Fibroblast of skin of back (primary cell): ENCODE measurements around the gene TTLL13. TPM values are rescaled to one million over a fixed set of nuclear protein-coding genes. Genes with fewer than 3 reads are reported as not detected.
A peak's percentile ranks its signal among the peaks of the same experiment; 100 is the strongest.

Source experiments
- DNase-seq: peaks from one replicate; pipeline ENCODE4 v3.0.0-alpha.2; 2013
- polyA plus RNA-seq, 2 experiments: library from polyadenylated mRNA; unstranded; fragments of 120-200 nt; gene quantifications; one replicate each; pipeline ENCODE4 v1.2.1, GENCODE V29; 2013; ENCODE audit not compliant: insufficient read length in 2 of 2

TTLL13 gene, protein sequence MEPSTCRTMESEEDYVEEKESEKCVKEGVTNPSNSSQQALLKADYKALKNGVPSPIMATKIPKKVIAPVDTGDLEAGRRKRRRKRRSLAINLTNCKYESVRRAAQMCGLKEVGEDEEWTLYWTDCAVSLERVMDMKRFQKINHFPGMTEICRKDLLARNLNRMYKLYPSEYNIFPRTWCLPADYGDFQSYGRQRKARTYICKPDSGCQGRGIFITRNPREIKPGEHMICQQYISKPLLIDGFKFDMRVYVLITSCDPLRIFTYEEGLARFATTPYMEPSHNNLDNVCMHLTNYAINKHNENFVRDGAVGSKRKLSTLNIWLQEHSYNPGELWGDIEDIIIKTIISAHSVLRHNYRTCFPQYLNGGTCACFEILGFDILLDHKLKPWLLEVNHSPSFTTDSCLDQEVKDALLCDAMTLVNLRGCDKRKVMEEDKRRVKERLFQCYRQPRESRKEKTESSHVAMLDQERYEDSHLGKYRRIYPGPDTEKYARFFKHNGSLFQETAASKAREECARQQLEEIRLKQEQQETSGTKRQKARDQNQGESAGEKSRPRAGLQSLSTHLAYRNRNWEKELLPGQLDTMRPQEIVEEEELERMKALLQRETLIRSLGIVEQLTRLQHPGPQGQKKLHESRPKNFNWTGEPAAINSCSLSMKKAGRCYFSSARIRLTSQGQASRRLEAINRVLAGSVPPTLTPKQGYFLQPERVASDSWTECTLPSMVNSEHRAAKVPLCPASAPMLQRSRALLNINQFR
- polyA plus RNA-seq (2013, experiment 1 of 2; ENCODE audit: insufficient read length): not detected
- polyA plus RNA-seq (2013, experiment 2 of 2; ENCODE audit: insufficient read length): not detected

DNA sequence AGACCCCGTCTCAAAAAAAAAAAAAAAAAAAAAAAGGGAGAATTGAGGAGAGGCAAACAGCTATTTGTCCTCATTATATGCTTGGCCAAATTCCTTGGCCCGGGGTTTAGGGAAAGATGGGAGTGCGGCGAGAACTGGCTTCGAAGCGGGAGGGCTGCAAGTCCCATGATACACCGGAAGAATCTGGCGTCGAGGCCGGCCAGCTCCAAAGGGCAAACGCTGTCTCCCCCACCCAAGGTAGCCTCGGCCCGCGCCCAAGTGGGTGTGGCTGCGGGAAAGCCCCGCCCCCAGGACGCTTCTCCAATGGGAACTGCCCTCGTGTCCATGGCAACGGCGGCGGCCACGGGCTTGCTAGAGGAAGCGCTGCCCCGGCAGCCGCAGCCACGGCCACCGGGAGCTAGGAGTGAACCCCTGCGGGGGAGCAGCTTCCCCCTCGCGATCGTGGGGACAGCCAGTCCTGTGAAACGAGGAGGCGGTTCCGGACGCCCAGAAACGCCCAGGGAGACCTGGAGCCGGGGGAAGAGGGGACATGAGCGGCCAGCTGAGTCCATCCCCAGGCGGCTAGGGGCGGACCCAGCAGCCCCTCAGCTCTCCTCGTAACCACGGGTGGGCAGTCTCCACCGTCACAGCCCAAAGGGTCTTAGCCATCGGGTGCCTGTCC is at the start of gene TTLL13:
TTLL13 (plus strand) TSS at position 354 of the 661 bp plus-strand sequence. CDS start 1,075 bp downstream, outside the sequence.
- DNase-seq: peak; percentile 87

DNA sequence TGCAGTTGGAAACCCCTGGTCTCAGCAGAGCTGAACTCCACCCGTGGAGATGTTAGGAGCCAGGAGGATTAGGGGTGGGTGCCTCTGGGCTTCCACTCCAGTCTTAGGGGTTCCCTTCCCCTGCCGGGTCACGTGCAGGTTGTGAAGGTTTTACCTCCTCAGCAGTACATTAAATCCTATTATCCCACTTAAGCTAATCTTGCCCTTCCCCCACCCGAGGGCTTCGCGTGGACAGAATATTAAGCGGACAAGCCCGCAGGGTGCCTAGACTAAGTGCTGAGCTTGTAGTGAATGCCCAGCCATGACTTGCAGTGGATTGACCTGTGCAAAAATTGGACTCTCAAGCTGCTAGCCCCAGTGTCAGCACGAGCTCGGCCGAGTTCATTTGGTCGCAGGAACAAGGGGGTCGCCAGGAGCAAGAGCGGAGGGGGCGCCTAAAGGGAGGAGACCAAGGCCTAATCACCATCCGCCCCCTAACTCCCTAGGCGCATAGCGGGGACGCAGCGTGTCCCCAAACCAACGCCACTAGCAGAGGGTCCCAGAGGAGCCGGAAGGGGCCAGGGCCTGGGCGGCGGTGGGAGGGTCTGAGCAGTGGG is 48.7 kb upstream of the TTLL13 start:
- DNase-seq: no peak

DNA sequence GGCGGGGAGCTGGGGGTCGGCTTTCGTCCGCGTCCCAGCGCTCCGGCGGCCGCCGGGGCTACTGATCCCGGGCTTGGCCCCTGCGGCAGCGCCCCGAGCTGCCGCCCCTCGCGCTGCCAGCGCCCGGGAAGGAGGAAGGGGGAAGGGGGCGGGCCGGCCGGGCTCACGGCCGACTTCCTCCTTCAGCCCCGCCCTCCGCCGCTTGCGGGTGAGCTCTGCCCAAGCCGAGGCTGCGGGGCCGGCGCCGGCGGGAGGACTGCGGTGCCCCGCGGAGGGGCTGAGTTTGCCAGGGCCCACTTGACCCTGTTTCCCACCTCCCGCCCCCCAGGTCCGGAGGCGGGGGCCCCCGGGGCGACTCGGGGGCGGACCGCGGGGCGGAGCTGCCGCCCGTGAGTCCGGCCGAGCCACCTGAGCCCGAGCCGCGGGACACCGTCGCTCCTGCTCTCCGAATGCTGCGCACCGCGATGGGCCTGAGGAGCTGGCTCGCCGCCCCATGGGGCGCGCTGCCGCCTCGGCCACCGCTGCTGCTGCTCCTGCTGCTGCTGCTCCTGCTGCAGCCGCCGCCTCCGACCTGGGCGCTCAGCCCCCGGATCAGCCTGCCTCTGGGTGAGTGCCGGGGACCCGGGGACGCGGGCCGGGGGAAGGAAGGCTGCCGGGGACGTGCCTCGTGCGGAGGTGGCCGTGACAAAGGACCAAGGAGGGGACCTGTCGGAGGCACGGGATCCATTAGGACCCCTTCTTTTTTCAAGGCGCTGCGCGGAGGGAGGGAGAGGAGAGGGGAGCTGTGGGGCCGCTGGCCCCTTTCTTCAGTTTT is 48.0 kb upstream of the TTLL13 start, which contains the start of gene SEMA4B:
SEMA4B (plus strand) TSS at position 201 of the 814 bp plus-strand sequence; CDS start at position 450, 249 bp downstream.
- peak; percentile 56 for DNase-seq

DNA sequence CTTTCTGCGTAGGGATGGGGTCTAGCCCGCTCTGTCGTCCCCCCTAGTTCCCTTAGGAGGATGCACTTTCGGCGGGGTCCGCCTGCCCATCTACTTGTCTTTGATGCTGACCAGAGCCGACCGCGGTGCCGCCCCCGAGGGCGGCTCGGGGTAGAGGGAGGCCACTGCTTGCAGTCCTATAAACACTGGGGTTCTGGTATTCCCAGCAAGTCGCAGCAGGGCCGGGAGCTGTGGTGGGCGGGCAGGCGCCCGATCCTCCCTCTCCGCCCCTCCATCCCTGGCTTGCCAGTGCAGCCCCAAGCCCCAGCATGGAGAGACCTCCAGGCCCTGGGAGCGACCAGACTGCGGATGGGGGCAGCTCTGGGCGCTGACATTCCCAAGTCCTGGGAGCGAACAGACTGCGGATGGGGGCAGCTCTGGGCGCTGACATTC is 47.4 kb upstream of the TTLL13 start:
- DNase-seq: no peak

DNA sequence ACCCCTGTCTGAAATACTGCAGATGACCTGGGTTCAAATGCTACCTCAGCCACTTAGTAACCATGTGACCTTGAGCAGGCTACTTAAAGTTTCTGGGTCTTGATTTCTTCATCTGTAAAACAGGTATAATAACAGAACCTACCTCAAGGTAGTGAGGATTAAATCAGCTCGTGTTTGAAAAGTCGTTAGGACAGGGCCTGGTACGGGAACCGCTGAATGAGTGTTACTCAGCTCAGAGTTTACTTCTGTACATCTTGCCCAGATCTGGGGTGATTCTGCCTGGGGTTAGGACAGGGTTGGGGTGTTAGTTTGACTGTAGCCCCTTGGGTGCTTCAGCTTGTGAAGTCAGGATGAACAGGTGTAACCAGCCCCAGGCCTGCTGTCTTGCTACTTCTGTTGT is 46.4 kb upstream of the TTLL13 start:
- DNase-seq: no peak

DNA sequence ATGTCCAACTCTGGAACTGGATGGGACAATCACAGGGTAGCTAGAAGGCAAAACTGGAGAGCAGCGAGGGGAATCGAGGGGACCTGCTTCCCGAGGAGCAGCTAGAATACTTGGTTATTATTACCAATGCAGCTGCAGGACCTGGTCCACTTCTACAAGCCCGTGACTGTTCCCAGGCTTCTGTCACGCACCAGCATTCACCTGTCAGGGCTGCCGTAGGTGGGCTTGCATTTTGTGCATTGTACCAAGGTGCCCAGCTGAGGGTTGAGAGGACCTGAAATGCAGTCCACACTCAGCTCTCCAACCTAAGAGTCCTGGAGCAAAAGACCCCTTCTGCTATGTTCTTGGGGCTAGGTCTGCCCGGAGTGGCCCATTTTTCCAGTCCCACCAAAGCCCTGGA is 45.9 kb upstream of the TTLL13 start:
- DNase-seq: no peak

DNA sequence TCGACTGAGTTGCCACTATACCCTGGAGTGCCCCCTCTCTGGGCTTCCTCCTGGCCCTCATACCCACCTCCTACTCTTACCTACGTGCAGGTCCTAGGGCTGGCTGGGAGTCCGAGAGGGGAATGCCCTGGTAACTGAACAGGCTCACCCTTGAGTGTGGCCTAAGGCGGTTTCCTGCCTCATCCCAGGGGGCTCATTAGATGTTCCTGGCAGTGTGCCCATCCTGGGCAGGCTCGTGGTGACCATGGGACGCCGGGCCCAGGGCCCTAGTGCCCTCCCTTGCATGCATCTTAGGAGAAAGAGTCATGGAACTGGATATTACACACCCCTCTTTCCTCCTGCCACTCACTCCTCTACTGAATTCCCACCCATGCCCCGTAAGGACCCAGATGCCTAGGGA is 45.4 kb upstream of the TTLL13 start:
- DNase-seq: no peak

DNA sequence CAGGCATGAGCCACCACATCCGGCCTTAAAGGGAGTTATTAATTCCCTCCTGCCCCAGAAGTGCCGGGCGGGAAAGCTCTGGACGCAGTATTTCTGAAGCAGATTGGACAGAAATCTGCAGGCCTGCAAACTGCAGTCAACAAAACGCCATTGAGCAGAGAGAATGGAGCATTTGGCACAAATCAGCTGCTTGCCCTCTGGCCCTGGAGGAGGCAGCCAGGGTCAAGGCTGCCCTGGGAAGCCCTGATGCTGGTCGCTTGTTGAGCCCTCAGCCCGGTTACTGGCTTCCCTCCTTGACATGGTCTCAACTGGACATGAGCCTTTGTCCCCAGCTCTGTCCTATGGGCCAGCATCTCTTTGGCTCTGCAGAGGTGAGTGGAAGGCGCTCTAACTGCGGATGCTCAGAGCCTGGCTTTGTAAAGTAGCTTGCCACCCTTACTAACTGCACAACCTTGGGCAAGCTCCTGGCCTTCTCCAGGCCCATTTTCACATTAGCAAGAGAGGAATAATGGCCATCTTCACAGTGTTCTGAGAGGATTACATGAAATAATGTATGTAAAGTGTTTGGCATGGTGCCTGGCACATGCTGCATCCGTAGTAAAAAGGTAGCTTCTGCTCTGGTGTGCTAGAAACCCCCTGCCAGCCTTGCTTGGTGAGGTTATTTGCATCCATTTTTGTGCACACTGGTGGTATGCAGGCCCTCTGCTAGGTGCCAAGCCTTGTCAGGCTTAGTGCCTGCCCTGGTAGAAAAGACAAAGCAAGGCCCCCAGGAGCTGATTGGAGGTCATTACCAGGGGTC is 44.1 kb upstream of the TTLL13 start:
- DNase-seq: no peak

DNA sequence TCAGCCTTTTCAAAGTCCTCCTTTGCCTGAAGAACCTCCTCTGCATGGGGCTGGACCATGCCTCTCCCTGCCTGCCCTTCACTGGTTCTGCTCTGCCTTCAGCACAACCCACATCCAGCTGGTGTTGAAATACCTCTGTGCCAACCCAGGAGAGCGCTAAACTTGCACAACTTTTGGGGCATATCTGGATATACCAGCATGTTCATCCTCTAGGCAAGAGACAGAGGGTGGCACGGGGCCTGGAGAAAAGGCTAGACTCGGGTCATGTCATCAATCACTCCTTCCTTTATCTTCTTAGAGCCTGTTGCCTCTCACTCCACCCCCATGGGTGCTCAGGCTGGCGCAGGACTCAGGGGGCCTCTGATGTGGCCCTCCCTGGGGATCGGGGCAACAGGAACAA is 43.5 kb upstream of the TTLL13 start:
- no peak for DNase-seq

DNA sequence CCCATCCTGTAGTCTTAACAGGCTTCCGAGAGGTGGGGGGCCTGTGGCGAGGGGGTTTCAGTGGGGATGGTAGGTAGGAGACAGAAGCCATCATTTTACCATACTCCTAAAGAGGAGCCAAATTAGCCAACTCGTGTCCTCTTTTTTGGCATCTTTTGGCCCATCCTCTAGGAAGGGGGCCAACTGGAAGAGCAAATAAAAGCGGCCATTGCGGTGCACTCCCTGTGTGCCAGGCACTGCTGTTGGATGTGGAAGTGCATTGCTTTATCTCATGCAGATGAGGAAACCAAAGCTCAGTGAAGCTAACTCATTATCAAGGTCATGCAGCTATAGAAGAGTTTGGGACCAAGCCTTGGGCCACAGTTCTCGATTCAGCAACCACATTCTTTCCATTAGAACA is 42.1 kb upstream of the TTLL13 start:
- DNase-seq: no peak

DNA sequence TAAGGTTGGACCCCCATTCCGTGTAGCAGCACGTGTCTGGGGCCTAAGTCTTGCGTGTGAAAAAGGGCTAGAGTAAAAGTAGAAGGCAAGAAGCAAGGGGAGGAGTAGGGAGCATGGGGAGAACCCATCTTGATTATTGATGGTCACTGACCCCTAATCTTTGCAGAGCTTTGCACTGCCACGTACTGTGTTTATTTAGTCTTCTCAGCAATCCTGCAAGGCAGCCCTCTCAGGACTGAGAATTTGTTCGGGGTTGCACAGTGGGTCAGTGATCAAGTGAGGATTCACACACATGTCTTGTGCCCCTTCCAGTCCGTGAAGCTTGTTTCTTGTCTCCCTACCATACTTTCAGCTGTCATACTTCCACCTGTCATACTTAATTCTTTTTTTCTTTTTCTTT is 41.0 kb upstream of the TTLL13 start:
- DNase-seq: no peak

DNA sequence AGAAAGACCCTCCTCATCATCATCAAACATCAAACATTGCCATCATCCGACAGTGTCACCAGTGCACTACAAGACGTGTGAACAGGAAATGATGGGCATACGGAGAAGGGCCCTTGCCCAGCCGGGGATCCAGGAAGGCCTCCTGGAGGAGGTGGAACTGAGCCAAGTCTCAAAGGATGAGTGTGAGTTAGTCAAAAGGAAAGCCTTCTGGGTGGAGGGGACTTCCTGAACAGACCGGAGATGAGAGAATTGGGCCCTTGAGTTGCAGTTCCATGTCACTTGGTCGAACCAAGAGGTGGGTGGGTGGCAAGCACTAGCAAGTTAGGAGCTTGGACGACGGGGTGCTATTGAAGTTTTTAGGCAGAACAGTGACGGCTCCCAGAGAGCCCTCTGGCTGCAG is 39.8 kb upstream of the TTLL13 start:
- peak; percentile 33 for DNase-seq

DNA sequence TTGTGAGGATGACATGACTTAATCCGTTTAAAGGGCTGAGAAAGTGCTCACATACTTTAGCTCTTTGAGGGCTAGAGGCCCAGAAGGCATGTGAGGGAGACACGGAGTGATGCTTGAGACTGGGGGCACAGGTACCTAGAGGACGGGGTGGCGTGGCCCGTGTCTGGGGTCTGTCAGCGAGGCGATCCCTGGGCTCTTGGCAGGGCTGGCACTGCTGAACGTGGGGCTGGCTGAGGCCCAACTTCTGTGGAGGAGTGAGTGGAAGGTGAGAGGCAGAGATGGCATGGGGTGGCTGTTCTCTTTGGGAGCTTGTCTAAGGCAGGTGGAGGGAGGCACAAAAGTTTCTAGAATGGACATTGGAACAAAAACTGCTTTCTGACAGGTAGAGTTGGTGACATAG is 38.8 kb upstream of the TTLL13 start:
- DNase-seq: no peak

DNA sequence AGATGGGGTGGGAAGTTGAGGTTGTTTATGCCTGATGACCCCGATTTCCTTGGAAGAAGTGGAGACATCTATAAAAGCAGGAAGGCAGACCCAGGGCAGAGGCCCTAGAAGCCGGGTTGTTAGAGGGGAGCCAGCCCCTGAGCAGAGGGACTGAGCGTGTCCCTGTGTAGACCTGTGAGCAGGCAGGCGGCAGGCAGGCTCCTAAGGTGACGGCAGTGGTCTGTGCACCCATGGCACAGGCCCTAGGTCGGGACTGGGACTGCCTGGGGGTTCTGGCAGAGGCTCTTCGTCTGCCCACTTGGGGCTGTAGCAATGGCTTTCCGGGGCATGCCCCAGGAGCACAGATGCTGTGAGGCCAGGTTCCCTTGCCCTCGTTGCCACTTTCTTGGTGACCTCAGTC is 38.3 kb upstream of the TTLL13 start:
- no peak for DNase-seq

DNA sequence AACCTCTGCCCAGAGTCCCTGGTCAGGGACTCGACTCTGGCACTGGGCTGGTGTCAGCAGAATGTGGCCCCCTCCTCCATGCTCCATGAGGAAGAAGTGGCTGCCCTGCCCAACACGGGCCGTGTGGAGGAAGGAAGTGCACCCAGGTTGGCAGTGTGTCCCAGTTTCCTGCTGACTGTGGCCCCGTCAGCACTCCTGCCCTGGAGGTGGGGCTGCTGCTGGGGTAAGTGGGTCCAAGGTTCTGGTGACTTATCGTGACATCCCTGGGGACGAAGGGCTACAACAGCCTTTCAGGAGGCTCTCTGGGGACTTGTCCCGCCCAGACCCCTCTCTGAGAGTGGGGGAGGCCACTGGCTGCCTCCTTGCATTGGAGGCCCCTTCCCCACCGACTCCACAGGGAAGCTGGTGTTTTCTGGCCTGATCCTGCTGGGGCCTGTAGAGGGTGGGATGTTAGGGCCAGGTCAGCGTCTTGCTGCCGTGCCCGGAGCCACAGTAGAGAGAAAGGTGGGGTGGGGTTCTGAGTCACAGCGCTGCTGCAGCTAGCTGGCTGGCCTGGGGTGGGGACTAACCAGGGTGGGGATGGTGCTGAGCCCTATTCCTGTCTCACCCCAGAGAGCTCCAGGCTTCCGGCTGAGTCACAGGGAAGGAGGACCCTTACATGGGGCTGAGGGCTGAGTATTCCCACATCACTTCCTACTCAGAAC is 37.8 kb upstream of the TTLL13 start:
- DNase-seq: peak; percentile 79

DNA sequence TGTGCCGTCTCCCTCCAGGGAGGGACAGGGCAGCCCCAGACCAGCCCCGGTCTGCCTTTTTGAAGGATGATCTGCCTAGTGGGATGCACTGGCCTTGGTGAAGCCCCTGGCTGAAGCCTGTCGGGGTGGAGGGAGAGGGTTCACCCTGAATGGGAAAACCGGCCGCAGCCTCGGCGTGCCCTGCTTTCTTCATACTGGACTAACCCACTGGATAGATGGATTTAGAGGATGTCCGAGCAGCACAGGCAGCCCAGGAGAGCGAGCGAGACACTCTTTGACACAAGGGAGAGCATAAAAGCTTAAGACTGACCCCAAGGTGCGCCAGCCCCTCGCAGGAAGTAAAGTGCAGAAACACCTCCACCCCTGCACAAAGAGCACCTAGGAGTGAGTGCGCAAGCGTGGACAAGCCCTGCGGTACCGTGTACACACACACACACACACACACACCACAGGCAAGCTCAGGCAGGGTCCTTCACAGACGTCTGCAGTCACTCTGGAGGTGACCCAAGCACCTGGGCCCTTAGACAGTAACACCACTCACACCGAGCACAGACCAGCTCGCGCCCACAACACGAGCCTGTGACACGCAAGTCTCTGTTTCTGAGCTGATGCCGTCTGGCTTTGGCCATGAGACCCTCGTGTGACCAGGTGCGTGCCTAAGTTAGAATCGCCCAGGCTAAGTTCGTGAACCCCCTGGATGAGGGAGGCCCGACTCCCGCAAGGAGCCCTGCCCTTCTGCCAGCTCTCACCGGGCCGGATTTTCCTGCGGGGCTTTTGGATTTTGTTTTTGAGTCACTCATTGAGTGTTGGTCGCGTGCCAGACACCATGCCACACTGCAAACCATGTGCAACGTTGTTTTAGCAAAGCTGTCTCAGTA is 36.9 kb upstream of the TTLL13 start:
- DNase-seq: no peak

DNA sequence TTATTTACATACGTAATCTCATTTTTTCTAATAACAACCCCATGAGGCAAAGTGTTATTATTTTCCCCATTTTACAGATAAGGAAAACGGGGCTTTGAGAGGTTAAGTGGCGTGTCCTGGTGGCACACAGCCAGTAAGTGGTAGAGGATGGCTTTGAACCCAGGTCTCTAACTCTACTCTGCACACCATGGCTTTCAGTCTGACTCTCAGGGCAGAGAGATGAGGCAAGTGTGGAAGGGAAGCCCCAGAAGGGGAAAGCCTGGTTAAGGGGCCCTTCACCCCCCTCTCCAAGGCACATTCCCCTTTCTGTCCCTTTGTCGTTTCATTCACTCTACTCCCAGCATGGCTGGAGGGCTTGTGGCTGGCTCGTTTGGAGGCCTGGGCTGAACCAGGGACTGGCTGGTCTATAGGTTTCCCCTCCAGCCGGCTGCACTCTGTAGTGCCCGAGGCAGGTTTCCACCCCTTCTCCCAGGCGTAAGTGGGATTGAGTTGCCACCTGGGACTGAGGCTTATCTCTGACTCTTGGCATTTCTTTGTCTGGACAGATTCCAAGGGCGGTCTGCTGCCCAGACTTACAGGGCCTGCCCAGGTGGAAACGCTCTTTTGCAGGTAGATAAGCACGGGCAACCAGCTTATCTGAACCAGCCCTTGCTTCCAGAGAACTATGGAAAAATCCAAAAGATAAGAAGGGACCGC is 36.1 kb upstream of the TTLL13 start:
- no peak for DNase-seq

DNA sequence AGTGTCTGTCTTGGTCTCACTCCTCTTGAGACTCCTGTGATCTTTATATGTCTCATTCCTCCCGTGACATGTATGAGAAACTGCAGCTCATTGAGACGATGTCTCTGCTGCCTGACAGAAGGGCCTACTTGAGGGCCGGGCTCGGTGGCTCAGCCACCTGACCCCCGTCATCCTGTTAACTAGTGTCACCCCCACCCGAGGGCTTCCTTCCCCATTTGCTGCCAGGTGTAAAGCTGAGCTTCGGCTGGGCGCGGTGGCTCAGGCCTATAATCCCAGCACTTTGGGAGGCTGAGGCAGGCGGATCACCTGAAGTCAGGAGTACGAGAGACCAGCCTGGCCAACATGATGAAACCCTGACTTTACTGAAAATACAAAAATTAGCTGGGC is 35.5 kb upstream of the TTLL13 start:
- no peak for DNase-seq
